ENCODE measurements around the gene VTN.

DNA sequence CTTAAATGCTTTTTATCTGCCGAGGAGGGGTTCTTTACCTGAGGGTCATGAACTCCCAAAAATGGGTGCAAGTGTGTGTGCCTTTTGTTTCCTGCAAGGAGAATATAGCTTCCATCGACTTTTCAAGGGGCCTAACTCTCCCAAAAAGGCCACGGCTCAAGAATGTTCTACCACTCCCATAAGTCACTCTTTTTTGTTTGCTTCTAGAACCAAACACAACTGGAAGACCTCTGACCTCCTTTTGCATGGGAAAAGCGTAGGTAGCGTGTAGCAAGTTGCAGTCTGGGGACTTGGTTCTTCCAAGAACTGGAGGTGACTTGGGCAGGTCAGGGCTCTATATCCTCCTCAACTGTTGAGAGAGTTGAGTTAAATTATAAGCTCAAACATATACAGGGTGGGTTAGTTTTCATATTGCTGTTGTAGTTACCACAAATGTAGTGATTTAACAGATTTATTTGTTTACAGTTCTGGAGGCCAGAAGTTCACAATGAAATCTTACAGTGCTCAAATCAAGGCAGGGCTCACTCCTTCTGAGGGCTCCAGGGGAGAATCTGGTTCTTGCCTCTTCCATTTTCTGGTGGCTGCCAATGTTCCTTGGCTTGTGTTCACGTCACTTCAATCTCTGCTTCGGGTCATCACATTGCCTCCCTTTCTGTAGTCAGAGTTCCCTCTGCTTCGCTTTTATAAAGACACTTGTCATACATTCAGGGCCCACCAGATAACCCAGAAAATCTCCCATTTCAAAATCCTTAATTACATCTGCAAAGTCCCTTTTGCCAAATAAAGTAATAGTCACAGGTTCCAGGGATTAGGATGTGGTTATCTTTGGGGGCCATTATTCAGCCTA lies 49.7 kb downstream of the VTN start:
- no peak for TF ChIP-seq POLR2A (IDR thresholded peaks at IDR 0.05; ENCODE audit: low read length)
- TF ChIP-seq GATA1 (IDR thresholded peaks at IDR 0.05; ENCODE audit: low read depth, low read length) = no peak

Data from erythroblast (primary cell).